Right cardiac atrium (tissue), 5 donors: ENCODE measurements around the gene MYBL2. TPM values are rescaled to one million over a fixed set of nuclear protein-coding genes. Genes with fewer than 3 reads are reported as not detected.

ENCODE experiments used
- ATAC-seq, 2 donors: fragments of 200-7000 bp; cut with Tn5 transposase; one replicate each; pipeline versions ENCODE4 v1.8.0 to v1.9.1; 2020; ENCODE audit warnings: moderate library complexity in 2 of 2, mild to moderate bottlenecking in 1 of 2
- DNase-seq, 3 donors: peaks; one replicate each; pipeline ENCODE4 v3.0.0-alpha.2; 2020
- H3K27ac ChIP-seq: one replicate; pipeline ENCODE4 v1.5.1; 2013; ENCODE audit warnings: mild to moderate bottlenecking, low read length, control low read depth, moderate library complexity
- H3K27me3 ChIP-seq: one replicate; pipeline ENCODE4 v1.6.1; 2013; ENCODE audit not compliant: control insufficient read depth, insufficient read depth
- H3K4me1 ChIP-seq: one replicate; pipeline ENCODE4 v1.6.1; 2013; ENCODE audit warnings: low read length; ENCODE audit not compliant: control insufficient read depth, insufficient read depth
- H3K4me3 ChIP-seq: one replicate; pipeline ENCODE4 v1.5.1; 2013; ENCODE audit warnings: low read length, control low read depth
- H3K9me3 ChIP-seq: one replicate; pipeline ENCODE4 v1.6.1; 2013; ENCODE audit warnings: low read length; ENCODE audit not compliant: control insufficient read depth
- WGBS: extraction: QIAGEN DNeasy Blood & Tissue Kit; methylation state at CpG from one replicate; pipeline ENCODE4 v1.1.7; 2013; 5-methylcytosine and 5-hydroxymethylcytosine counted together
- intact Hi-C, 4 donors: fragments of 100-400 bp; cut with DNase I; formaldehyde crosslinking; loops; one replicate each; pipeline versions ENCODE4 v1.11.0 to v1.14.0; 2022 to 2023
- polyA plus RNA-seq: library from polyadenylated mRNA; stranded (reverse); fragments of 200-250 nt; gene quantifications from one replicate; pipeline ENCODE4 v1.2.3, GENCODE V29; 2013
- total RNA-seq, 4 donors: library from RNA; stranded (reverse); fragmentation: NEBNext Ultra II Directional; extraction: Animal tissue kit (Norgen Biotek cat#: 25700); gene quantifications; one replicate each; pipeline ENCODE4 v1.2.1, GENCODE V29; 2021
- donor health status: healthy with polysubstance abuse.
- donor health status: DM: no; HTN: yes; CAD: no.
- donor health status: DM: no; HTN: no; CAD: no.
- donor health status: DM: no; HTN: yes; CAD: no; lungs with severe emphysema.
- donor health status: DM: yes; HTN: yes; CAD: no.

MYBL2 gene
- total and polyA plus RNA-seq, 5 donors, result 0.11 to 1.4 (median 0.50) TPM; not detected in 1

GRCh38 chr20:43739148-43739749, 72.3 kb downstream of the MYBL2 start:
- no peak overlapping the region for H3K27ac ChIP-seq
- 90% methylated on average over 9 of the region's 9 CpGs for WGBS
- DNase-seq (no peak), ATAC-seq (no peak)
- no peak overlapping the region for H3K4me3 ChIP-seq
- H3K4me1 ChIP-seq, result no peaks in the 10 kb centered on the region
- no peaks in the 10 kb centered on the region for H3K27me3 ChIP-seq
- intact Hi-C loops, result no loop called here
- no peaks in the 10 kb centered on the region for H3K9me3 ChIP-seq

DNA sequence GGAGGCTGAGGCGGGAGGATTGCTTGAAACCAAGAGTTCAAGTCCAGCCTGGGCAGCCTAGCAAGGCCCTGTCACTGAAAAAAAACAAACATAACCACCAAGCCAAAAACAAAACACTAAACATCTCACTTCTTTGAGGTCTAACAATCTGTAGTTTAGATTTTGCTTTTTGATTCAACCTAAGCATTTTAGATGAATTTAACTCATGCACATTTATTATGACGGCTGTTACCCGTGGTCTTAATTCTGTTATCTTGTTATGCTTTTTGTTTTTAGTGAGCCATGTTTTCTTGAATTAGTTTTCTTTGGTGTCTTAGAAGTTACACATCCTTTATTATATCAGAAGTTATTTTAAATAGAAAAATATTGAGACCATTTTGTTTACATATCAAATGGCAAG, 73.7 kb downstream of the MYBL2 start:
- DNase-seq, result no peak
- no peak overlapping the region for H3K4me3 ChIP-seq
- H3K27ac ChIP-seq, result no peak overlapping the region
- H3K9me3 ChIP-seq, result no peaks in the 10 kb centered on the region
- no peak for ATAC-seq
- no peaks in the 10 kb centered on the region for H3K4me1 ChIP-seq
- WGBS, result 93% methylated on average over 3 of the region's 3 CpGs
- intact Hi-C loops, result no loop called here
- no peaks in the 10 kb centered on the region for H3K27me3 ChIP-seq

GRCh38 chr20:43744151-43744611, 77.3 kb downstream of the MYBL2 start:
- DNase-seq, result no peak
- H3K27ac ChIP-seq, result no peak overlapping the region
- no peak for ATAC-seq
- WGBS, result 56% methylated on average over 9 of the region's 9 CpGs
- intact Hi-C loops, result no loop called here
- no peak overlapping the region for H3K4me3 ChIP-seq
- H3K9me3 ChIP-seq, result no peaks in the 10 kb centered on the region
- no peaks in the 10 kb centered on the region for H3K27me3 ChIP-seq
- no peaks in the 10 kb centered on the region for H3K4me1 ChIP-seq

DNA sequence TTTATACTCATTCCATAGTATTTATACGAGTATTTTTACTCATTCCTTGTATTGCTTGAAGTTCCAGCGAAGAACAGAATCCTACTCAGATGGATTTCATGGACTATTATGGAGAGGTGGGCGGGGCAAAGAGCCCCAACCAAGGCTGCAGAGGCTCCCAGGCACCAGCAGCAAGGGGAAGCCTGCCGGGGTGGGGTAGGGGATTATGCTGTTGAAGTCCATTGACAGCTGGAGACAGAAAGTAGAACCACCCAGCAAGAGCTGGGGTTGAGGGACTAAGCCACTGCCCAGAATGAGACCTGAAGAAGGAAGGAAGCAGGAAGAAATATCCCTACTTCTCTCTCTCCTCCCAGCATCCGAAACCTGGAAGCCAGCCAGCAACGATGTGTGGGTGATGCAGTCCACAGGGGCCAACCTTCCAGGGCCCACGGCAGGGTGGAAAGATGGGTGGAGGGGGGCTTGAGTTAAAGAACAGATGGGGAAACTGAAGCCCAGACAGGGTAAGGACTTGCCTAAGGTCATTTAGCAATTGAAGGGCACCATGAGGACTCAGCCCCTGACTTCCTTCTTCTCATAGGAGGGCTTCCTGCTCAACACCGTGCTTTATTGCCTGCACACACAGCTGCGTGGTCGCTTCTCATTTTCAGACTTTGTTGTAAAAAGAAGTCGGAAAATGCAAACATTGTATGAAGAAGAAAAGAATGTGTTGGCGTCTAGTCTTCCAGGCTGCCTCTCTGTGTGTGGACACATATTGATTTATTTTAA, 78.2 kb downstream of the MYBL2 start:
- Histone ChIP-seq H3K4me3 (no peak overlapping the region), H3K9me3 (no peaks in the 10 kb centered on the region), H3K27ac (no peak overlapping the region), H3K4me1 (no peaks in the 10 kb centered on the region), H3K27me3 (no peaks in the 10 kb centered on the region)
- DNase-seq (peak in 1 of 3 donors; percentile 60), ATAC-seq (no peak)
- intact Hi-C loops, result loop anchor here in 2 of 4 donors (5.0 kb wide), 1 partner anchor 337 kb away; no protein-coding TSS in a partner anchor
- WGBS, result 52% methylated on average over 12 of the region's 12 CpGs

DNA sequence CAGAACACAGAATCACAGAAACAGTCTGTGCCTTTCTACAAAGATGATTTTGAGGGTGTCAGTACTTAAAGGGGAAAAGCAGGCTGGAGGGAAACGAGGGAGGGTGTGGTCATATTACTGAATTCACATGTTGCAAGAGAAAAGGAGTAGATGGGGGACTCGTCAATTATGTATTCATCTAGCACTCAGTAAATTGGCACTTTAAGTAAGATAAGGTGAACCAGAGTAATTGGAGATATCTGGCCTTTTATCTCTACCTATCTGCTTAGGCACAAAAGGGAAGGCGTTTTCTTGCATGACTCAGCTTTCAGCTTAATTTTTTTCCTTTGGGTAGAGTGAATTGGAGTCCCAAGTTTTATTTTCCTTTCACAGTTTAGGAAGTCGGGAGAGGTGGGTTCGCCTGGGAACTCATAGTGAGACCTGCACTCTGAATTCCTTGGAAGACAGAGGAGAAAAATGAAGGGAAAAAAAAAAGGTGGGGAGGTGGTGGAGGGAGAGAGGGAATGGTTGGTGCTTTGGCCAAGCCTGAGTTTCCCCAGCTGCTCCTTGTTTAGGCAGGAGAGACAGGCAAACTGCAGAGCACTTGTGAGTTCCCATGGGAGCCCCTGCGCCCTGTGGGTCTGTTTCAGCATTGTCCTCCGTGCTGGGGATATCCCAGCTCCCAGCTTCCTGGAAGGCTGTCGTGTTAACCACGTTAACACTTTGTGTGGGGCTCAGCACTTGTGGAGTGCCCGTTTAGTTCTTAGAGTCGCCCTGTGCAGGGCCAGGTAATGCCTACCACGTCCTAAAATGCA, 79.6 kb downstream of the MYBL2 start:
- intact Hi-C loops, result loop anchor here in 2 of 4 donors (5.0 kb wide), 1 partner anchor 336 kb away; no protein-coding TSS in a partner anchor
- no peaks in the 10 kb centered on the region for H3K27me3 ChIP-seq
- no peak for DNase-seq

DNA sequence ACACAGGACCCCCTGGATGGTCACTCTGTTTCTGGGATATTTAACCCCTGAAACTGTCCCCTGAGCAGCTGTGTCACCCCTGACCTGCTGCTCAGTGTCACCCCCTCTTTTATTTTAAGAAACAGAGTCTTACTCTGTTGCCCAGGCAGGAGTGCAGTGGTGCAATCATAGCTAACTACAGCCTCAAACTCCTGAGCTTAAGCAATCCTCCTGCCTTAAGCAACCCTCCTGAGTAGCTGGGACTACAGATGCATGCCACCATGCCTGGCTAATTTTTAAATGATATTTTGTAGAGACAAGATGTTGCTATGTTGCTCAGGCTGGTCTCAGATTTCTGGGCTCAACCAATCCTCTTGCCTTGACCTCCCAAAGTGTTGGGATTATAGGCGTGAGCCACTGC, 81.4 kb downstream of the MYBL2 start:
- intact Hi-C loops, result loop anchor here in 3 of 4 donors (2.0 to 5.0 kb wide), 2 partner anchors 333 to 334 kb away; no protein-coding TSS in a partner anchor
- Histone ChIP-seq H3K4me3 (no peak overlapping the region), H3K27ac (no peak overlapping the region), H3K9me3 (no peaks in the 10 kb centered on the region), H3K27me3 (no peaks in the 10 kb centered on the region), H3K4me1 (no peaks in the 10 kb centered on the region)
- DNase-seq (no peak), ATAC-seq (no peak)
- 86% methylated on average over 1 of the region's 1 CpG for WGBS

More for the DNA sequence above, 79.6 kb downstream of the MYBL2 start:
- Histone ChIP-seq H3K27ac (no peak overlapping the region), H3K4me3 (no peak overlapping the region), H3K4me1 (no peaks in the 10 kb centered on the region), H3K9me3 (no peaks in the 10 kb centered on the region)
- WGBS, result 37% methylated on average over 12 of the region's 12 CpGs
- ATAC-seq, result no peak

GRCh38 chr20:43749734-43750294, 82.9 kb downstream of the MYBL2 start:
- ATAC-seq, result peak; percentile 78 to 85
- peak; percentile 72 to 90 (median 90) for DNase-seq
- Histone ChIP-seq H3K4me1 (no peaks in the 10 kb centered on the region), H3K27ac (no peak overlapping the region), H3K9me3 (no peaks in the 10 kb centered on the region), H3K27me3 (no peaks in the 10 kb centered on the region), H3K4me3 (no peak overlapping the region)
- intact Hi-C loops, result loop anchor here (2.0 to 10.0 kb wide), 3 partner anchors 85 to 332 kb away; no protein-coding TSS in a partner anchor
- 9% methylated on average over 23 of the region's 23 CpGs for WGBS

GRCh38 chr20:43750774-43751166, 83.9 kb downstream of the MYBL2 start:
- Histone ChIP-seq H3K4me1 (no peaks in the 10 kb centered on the region), H3K27ac (no peak overlapping the region), H3K4me3 (no peak overlapping the region), H3K9me3 (no peaks in the 10 kb centered on the region), H3K27me3 (no peaks in the 10 kb centered on the region)
- intact Hi-C loops, result loop anchor here in 1 of 4 donors (2.0 to 10.0 kb wide), 2 partner anchors 84 to 330 kb away; no protein-coding TSS in a partner anchor
- no peak for ATAC-seq
- DNase-seq, result no peak

DNA sequence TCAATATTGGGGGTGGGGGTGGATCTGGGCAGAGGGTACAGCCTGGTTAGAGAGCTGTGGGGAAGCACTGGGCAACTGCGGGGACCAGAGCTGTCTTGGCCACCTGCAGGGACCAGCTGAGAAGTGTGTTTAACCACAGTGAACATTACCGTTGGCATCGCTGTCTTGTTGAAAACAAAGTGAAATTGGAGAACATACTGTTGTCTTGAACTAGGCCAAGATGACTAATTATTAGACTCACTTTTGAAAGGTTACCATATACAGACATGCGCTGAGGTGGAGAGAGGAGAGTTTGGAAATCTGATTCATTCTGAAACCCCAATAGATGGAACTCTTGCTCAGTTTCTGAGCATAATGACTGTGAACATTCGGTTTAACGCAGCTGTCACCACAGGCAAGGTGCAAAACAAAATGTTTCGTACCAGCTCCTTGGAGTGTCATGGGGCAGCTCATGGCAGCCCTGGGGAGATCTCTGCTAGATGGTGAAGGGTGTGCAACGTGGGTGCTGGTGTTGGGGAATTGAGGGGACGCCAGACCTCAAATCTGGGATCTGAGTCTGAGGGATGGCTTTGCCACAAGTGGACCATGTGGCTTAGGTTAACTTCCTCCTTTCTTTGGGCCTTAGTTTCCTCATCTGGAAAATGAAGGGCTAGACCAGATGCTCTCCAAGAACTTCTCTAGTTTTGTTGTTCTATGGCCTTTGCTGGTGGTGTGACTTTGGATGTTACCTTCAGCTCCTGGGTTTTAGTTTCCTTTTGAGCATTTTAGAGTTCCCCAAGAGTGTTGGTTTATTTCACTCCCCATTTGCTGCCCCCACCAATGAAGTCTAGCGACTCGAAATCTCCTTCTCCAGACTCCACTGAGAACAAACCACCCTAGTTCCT, 84.5 kb downstream of the MYBL2 start:
- Histone ChIP-seq H3K27ac (no peak overlapping the region), H3K4me1 (no peaks in the 10 kb centered on the region), H3K4me3 (no peak overlapping the region), H3K27me3 (no peaks in the 10 kb centered on the region), H3K9me3 (no peaks in the 10 kb centered on the region)
- intact Hi-C loops, result loop anchor here in 1 of 4 donors (2.0 to 10.0 kb wide), 2 partner anchors 83 to 329 kb away; no protein-coding TSS in a partner anchor
- DNase-seq (no peak), ATAC-seq (no peak)
- WGBS, result 80% methylated on average over 11 of the region's 11 CpGs

GRCh38 chr20:43752051-43752360, 85.1 kb downstream of the MYBL2 start:
- ATAC-seq (no peak), DNase-seq (no peak)
- intact Hi-C loops, result loop anchor here in 1 of 4 donors (10.0 kb wide), 1 partner anchor 83 kb away; no protein-coding TSS in a partner anchor
- no peaks in the 10 kb centered on the region for H3K4me1 ChIP-seq
- 76% methylated on average over 4 of the region's 4 CpGs for WGBS
- no peak overlapping the region for H3K4me3 ChIP-seq
- H3K9me3 ChIP-seq, result no peaks in the 10 kb centered on the region
- no peaks in the 10 kb centered on the region for H3K27me3 ChIP-seq
- H3K27ac ChIP-seq, result no peak overlapping the region
